ENCODE data around the gene MFSD6.
"Not testable (repeated sequence)": the region's sequence is repeated elsewhere in the genome, so short reads cannot be mapped to it uniquely, and the experiment has no call there.

The MFSD6 gene

DNA sequence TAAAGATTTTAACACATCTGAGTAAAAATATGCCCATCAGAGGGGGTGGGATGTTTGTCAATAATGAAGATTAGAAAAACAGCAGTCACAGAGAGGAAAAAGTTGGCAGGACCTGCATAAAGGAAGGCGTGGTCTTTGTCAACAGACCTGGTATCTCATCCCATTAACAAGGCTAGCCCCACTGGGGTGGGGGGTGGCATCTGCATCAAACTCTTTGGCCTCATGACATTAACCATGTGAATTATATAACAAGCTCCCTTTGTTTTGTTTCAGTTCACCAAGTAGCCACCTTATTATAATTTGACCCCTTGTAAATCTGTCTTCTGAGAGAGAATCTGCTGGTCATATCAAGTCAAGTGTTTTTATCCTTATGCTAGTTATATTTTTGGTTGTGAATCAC is 97.5 kb downstream of the MFSD6 start:
- DNase-seq: no peak

GRCh38 chr2:190506666-190507065 is 98.5 kb downstream of the MFSD6 start:
- DNase-seq: no peak

DNA sequence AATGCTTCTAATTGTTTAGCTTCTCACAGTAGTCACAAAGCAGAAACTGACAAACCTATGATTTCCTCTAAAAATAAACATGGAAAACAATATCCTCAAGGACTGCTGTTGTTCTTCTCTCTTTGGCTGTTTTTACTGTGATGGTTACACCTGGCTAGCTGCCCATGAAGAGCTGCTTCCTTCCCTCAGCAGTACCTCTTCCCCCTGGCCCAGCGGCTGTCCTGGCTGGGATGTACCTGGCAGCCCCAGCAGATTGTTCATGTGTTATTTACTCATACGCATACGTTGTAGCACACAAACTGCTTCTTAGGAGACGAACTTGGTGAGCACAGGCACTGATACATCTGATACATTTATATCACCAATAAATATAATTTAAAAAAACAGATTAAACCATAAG is 99.0 kb downstream of the MFSD6 start:
- no peak for DNase-seq

DNA sequence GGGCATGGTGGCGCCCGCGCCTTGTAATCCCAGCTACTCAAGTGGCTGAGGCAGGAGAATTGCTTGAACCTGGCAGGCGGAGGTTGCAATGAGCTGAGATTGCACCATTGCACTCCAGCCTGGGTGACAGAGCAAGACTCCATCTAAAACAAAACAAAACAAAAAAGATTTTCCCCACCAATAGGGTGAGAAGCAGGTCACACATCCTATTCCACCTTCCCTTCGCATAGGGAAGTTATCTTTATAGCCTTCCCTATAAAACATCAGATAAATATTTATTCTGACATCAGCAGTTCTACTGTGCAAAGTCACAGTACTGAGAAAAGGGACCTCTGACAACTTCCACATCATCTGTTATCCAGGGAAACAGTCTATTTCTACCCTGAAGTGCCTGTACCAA is 101.7 kb downstream of the MFSD6 start:
- DNase-seq: not testable (repeated sequence)

GRCh38 chr2:190511104-190511503 is 102.9 kb downstream of the MFSD6 start:
- DNase-seq: peak; percentile 53

- no peak for DNase-seq
Measured at GRCh38 chr2:190512539-190513095, 104.5 kb downstream of the MFSD6 start.

GRCh38 chr2:190513877-190514276 is 105.7 kb downstream of the MFSD6 start:
- DNase-seq: no peak

- no peak for DNase-seq
Measured at GRCh38 chr2:190514676-190515075, 106.5 kb downstream of the MFSD6 start.

DNA sequence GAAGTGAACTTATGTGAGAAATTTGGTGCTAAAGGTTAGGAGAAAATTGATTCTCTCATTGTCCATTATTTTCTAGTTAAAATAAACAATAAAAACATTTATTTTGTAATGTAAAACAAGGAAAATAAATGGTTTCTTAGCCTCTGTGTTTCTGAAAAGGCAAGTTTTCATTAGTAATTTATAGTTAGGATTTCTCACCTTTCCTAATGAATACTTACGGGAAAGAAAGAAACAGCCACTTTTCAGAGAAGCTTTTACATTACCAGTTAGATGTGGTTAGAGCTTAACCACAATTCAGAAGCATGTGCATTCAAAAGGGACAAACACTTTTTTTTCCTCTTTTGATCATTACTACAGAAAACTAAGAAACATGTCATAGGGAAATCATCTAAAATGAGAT is 107.5 kb downstream of the MFSD6 start:
- DNase-seq: peak; percentile 56

DNA sequence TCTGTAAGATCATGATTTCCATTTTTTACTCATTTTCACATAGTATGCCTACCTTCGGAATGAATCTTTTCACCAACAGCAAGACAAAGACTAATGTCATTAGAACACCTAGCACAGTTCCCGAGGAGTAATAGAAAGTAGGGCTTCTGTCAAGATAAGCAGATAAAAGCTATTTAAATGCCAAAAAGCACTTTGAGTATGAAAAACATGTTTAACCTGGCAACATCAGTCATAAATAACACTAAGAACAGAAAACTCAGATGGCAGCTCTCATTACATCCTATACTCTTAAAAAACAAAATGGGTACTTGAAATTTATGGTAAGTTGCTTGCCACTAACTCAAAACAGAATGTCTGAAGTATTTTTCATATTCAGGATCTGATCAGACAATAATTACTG is 109.3 kb downstream of the MFSD6 start:
- no peak for DNase-seq

DNA sequence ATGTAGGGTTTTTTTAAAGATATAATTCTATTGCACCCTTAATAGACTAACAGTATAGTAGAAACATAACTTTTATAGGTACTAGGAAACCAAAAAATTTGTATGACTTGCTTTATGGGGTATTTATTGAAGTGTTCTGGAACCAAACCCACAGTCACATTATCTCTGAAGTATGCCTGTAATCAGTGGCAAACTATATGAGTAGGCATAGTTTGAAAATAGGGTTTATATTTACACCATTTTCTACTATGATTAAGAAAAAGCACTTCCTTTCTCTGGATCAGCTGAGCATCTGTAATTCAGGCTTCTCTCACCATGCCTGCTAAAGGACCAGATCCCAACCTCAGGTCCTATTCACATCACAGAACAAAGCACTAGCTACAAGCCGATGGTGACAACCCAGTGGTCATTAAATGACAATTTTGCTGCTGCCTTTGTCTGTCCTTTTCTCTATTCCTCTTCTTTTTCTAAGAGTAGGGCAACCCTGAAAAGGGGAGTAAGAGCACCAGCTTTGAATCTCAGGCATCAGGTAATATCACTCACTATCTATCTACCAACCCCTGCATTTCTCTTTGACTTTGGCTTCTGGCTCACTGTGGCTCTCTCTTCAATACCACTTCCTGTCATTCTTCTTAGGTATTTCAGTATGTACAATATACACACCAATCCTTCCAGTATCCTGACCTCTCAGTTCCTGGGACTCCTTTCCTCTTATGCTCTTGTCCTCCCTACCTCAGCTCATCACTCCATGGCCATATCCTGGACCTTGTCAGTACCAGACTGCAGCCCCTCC is 112.0 kb downstream of the MFSD6 start:
- DNase-seq: no peak

DNA sequence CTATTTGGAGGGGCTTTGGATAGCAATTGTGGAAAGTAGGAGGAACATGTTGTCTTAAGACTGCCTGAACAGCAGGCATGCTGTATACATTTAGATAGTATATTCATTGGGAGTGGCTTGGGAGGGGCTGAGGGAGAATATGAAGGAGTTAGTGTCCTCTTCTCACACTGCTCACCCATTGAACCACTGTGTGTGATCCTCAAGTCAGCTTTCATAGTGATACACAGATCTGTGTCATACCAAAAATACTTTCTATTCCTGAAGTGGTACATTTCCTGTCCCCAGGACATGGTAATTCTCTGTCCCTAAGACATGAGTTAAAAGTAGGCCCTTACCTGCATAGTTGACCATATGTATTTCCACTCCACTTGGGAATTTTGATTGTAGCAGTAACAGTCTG is 116.8 kb downstream of the MFSD6 start:
- DNase-seq: no peak

GRCh38 chr2:190526105-190526750 is 118.1 kb downstream of the MFSD6 start:
- peak; percentile 17 for DNase-seq

- no peak for DNase-seq
Measured at GRCh38 chr2:190527214-190527613, 119.1 kb downstream of the MFSD6 start.

DNA sequence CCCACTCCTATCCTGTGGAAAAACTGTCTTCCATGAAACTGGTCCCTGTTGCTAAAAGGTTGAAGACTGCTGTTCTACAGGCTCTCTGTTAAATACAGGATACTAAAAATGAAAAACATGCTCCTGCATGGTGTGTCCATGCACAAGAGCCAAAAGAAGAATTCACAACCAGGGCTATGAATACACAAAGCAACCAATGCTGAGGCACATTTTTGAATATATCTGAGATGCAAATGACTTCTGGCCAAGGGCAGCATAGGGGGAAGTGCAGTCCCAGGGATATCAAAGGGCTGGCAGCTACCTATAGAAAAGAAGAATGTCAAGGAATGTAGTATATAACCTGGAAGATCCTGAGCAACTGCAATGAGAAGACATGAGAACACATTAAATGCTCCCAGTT is 119.8 kb downstream of the MFSD6 start:
- DNase-seq: no peak

DNA sequence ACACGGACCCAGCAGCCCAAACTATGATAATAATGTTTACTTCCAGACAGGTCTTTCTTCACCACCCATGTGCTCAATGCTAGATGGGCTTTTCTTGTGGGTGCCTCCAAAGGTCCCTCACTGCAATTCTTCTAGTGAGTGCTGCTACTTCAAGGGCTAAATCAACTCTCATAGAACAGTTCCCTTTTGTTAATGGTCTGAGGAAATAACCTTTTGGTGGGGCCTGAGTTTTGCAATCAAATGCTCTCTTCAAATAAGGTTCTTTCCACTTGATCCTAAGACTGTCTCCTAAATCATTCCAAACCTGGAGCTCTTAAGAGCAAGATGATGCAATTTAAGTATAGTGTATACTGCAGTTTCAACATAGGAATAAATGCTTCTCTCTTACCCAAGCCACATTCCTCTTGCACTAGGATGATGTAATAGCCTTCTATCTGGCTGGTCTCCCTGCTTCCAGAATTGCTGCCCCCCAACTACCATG is 120.4 kb downstream of the MFSD6 start:
- peak; percentile 36 for DNase-seq

DNA sequence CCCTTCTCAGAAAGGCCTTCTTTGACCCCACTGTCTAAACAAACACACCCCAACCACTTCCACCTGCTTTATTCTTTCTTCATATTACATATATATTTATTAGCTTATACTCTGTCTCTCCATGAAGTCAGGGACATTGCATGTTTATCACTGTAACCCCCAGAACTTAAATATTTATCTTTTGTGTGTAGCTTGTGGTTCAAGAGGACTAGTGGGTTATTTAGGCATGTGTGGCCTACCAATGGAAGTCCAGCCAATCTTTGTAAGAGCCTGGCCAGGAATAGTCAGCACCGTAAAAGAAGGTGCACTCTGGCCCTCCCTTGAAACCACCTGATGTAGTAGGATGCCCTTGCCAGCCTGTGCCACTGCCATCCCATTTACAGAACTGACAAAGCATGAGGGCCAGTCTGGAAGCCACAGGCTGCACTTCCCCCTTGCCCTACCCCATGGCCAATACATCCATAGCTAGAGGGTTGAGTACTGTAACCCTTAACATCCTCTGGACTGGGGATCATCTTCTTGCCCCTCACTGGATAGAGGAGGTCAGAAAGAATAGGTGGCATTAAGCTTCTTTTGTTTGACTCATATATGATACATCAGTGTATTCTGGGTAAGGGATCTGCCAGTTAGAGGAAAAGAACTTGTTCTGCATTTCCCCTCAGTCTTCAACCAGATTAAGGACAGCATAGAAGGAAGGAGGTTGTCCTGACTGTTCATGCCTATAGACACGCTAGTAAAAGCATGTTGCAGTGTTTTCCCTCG is 121.5 kb downstream of the MFSD6 start:
- peak; percentile 23 for DNase-seq

- peak; percentile 48 for DNase-seq
Measured at GRCh38 chr2:190530248-190530900, 122.2 kb downstream of the MFSD6 start.

DNA sequence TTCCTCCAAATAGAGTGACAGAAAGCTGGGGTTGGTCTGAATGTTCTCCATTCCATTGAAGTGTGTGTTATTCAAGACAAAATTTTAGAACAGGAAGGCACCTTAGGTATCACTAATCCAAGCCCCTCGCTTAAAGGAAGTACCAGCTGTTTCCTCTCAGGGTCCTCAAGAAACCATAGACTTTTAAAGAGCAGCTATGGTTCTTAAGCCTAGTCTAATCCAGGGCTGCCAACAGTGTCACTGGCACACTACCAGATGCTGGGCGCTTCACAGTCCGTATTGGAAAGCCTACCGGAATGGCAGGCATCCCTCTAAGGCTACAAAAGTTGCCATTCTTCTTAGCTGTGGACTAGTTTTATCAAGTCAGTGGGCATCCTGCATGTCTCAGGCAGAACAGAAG is 124.4 kb downstream of the MFSD6 start:
- DNase-seq: peak; percentile 31

DNA sequence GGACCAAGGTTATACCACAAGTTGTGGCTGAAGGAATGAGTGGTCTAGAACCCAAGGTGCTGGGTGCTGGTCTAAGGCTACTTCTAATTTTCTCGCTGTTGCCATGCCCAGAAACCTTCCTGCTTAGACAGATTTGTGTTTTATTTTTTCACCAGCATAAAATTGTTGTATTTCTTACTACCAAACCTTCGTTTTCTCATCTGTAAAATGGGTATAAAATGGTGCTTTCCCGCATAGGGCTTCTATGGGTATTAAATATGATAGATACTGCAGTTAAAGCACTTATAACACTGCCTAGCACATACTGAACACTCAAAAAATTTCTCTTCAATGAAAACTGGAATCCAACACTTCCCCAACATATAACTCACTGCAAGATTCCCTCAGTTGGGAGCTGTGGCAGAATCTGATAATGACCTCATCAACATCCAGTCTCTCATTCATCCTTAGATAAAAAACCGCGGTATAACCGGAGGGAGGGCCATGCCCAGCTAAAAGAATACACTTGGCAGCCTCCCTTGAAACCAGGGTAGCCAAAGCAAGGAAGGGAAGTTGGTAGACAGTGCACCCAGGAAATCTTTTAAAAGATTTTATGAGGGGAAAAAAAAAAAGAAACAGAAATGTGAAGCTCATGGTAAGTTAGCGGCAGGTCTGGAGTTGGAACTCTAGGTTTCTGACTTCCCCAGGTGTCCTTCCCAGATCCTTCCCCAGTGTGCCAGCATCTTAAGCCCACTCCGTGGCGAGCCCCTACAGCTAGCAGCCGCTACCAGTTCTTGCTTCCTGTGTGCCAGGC is 125.2 kb downstream of the MFSD6 start:
- peak; percentile 50 for DNase-seq

- peak; percentile 52 for DNase-seq
Measured at GRCh38 chr2:190533968-190534309, 125.8 kb downstream of the MFSD6 start.

All from hematopoietic multipotent progenitor cell treated with erythropoietin and hydrocortisone succinate and interleukin-3 and kit ligand, for 6 days (in vitro differentiated cells).